Left lung (tissue), 10 donors: ENCODE data around the gene ELF1. TPM values are rescaled to one million over a fixed set of nuclear protein-coding genes. Genes with fewer than 3 reads are reported as not detected.
A peak's percentile ranks its signal among the peaks of the same experiment; 100 is the strongest.

ENCODE experiments used
- ATAC-seq: fragments of 200-7000 bp; cut with Tn5 transposase; one replicate; pipeline ENCODE4 v1.9.1; 2020; ENCODE audit warnings: moderate library complexity
- DNase-seq, 4 donors: peaks; one replicate each; pipeline ENCODE4 v3.0.0-alpha.2; 2013 to 2020
- H3K27ac ChIP-seq, 2 donors: fragments of 200-600 bp; sonication (generic) in 1 of 2; one replicate each; pipeline versions ENCODE4 v1.5.0 to v1.8.0; 2020 to 2021
- H3K27me3 ChIP-seq, 2 donors: fragments of 200-600 bp; sonication (generic) in 1 of 2; one replicate each; pipeline versions ENCODE4 v1.5.0 to v1.8.0; 2020 to 2021
- H3K36me3 ChIP-seq, 2 donors: fragments of 200-600 bp; sonication (generic) in 1 of 2; one replicate each; pipeline versions ENCODE4 v1.5.0 to v1.8.0; 2020 to 2021
- H3K4me1 ChIP-seq, 2 donors: fragments of 200-600 bp; one replicate each; pipeline ENCODE4 v1.8.0; 2021
- H3K4me3 ChIP-seq, 2 donors: fragments of 200-600 bp; sonication (generic) in 1 of 2; one replicate each; pipeline versions ENCODE4 v1.5.0 to v1.8.0; 2020 to 2021; ENCODE audit warnings: mild to moderate bottlenecking in 1 of 2
- H3K9me3 ChIP-seq, 2 donors: fragments of 200-600 bp; sonication (generic) in 1 of 2; one replicate each; pipeline versions ENCODE4 v1.5.0 to v1.8.0; 2020 to 2021
- intact Hi-C, 2 donors: fragments of 100-400 bp; cut with DNase I; formaldehyde crosslinking; loops; one replicate each; pipeline versions ENCODE4 v1.11.2 to v1.14.2; 2022
- polyA plus RNA-seq, 6 donors: library from polyadenylated mRNA; unstranded; fragments of 120-200 nt; gene quantifications; one replicate each; pipeline ENCODE4 v1.2.1, GENCODE V29; 2013; ENCODE audit not compliant: insufficient read length in 6 of 6
- total RNA-seq, 2 donors: library from RNA; stranded (reverse); fragmentation: NEBNext Ultra II Directional; extraction: Animal tissue kit (Norgen Biotek cat#: 25700); gene quantifications; one replicate each; pipeline ENCODE4 v1.2.1, GENCODE V29; 2021
- TF ChIP-seq, protein P1 (sequence below), 2 donors: fragments of 200-600 bp; sonication (generic) in 1 of 2; IDR thresholded peaks; one replicate each; pipeline versions ENCODE4 v1.5.0 to v1.8.0; 2021; ENCODE audit warnings: antibody characterized with exemption in 2 of 2
- donor health status: DM: no; HTN: yes; CAD: no.
- donor health status: DM: no; HTN: no; CAD: no.

ELF1 gene
- total and polyA plus RNA-seq, 8 donors = 46.6 to 84.6 (median 52.6) TPM

DNA sequence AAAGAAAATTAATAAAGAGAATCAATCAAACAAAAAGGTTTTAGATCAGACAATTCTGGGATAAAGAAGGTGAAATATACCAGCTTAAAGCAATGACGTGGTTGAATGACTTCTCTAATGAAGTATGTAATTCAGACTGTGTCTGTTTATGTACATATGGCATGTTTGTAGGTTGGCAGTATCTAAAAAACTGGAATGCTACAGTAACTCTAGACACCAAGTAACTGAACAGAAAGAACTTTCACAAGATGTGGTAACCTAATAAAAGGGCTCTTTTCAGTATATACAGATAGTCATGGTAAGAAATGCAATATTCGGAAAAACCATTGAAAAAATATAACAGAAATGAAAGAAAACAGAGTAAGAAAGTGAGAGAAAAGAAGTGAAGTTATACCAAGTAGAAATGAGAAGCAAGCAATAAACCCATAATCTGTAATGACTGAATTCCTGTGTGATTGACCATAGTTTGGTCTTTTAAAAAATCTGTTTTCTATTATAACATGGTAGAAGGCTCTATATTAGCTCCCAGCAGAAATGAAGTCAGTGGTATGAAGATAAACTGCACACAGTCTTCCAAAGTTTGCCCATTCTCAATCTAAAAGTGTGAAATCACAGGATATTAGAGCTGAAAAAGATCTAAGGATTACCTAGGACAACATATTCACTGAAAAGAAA is 31.4 kb downstream of the ELF1 start:
- DNase-seq (no peak), ATAC-seq (no peak)
- H3K27me3 ChIP-seq = no peaks in the 10 kb centered on the region
- no peaks in the 10 kb centered on the region for H3K9me3 ChIP-seq
- no peak overlapping the region for H3K4me3 ChIP-seq
- TF ChIP-seq, protein P1, sequence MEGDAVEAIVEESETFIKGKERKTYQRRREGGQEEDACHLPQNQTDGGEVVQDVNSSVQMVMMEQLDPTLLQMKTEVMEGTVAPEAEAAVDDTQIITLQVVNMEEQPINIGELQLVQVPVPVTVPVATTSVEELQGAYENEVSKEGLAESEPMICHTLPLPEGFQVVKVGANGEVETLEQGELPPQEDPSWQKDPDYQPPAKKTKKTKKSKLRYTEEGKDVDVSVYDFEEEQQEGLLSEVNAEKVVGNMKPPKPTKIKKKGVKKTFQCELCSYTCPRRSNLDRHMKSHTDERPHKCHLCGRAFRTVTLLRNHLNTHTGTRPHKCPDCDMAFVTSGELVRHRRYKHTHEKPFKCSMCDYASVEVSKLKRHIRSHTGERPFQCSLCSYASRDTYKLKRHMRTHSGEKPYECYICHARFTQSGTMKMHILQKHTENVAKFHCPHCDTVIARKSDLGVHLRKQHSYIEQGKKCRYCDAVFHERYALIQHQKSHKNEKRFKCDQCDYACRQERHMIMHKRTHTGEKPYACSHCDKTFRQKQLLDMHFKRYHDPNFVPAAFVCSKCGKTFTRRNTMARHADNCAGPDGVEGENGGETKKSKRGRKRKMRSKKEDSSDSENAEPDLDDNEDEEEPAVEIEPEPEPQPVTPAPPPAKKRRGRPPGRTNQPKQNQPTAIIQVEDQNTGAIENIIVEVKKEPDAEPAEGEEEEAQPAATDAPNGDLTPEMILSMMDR (IDR thresholded peaks at IDR 0.05) = no peak
- intact Hi-C loops = no loop called here
- no peaks in the 10 kb centered on the region for H3K36me3 ChIP-seq
- peak overlapping the region in 1 of 2 donors; percentile 31 for H3K27ac ChIP-seq
- peaks cover 21 to 81% of the 10 kb centered on the region in 2 donors for H3K4me1 ChIP-seq

DNA sequence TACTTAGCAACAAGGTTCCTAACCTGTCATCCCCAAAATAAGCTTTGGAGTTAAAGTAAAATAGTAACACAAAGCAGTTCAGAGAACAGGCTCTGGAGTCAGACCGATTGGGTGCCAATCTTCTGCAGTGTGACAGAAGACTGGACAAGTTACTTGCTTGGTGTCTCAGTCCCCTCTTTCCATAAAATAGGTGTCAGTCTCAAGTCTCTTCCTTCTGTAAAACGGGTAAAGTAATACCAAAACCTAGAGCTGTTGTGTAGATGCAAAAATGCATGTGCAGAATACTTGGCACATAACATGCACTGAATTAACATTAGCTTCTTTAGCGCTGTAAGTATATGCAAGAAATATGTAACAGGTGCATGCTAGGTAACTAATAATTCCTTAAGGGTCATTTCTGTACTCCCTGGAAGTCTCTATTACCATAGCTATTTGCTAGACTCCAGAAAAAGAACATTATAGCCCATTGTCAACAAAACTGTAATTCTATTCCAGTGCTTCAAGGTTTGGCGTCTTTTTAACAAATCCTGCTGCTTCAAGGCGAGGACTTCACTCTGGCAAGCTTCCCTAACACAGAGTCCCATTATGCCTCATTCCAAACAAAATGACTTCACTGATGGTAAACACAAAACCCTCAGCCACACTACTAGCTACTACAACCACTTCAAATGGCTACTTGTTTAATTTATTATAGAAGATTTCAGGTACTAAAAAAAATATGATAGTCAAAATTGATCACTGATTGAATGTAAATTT is 32.8 kb downstream of the ELF1 start:
- Histone ChIP-seq H3K27me3 (no peaks in the 10 kb centered on the region), H3K27ac (peak overlapping the region; percentile 51 to 90), H3K9me3 (no peaks in the 10 kb centered on the region), H3K36me3 (no peaks in the 10 kb centered on the region), H3K4me3 (no peak overlapping the region), H3K4me1 (peaks cover 21 to 79% of the 10 kb centered on the region in 2 donors)
- intact Hi-C loops = no loop called here
- TF ChIP-seq, protein P1 (IDR thresholded peaks at IDR 0.05) = no peak
- peak; percentile 78 for ATAC-seq
- DNase-seq = peak in 1 of 4 donors; percentile 69

DNA sequence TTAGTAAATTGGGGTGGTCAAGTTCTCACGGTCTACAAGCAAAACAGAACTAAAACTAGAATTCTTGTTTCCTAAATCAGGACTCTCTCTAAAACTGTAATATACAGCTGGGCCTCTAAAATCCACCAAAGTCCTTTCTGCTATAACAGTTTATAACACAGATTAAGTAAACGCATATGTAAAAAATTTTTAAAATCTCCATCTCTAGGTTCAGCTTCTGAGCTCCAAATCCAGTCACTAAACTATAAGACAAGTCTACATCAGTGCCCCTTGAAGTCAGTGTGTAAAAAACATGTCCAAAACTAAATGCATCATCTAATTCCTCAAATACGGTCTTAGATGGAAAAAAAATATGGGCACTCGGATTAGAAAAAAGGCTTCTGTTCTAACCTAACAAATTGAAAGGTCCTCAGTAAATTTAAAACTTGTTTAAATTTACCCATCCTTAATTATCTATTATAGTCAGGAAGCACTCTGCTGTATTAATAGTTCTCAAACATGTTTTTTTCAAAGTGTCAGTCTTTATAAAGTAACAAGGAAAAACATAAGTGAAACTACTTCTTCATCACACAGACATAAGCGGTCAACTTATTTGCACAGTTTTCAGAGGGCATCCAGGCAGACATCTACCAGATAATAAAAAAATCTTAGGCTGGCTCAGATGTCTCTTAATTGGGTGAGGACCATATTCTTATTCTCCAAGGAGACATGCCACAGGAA is 33.6 kb downstream of the ELF1 start:
- TF ChIP-seq, protein P1 (IDR thresholded peaks at IDR 0.05) = no peak
- Histone ChIP-seq H3K4me3 (no peak overlapping the region), H3K27ac (peak overlapping the region; percentile 86 to 90), H3K4me1 (peaks cover 21 to 79% of the 10 kb centered on the region in 2 donors), H3K9me3 (no peaks in the 10 kb centered on the region), H3K36me3 (peaks cover 0 to 5% of the 10 kb centered on the region in 2 donors), H3K27me3 (no peaks in the 10 kb centered on the region)
- ATAC-seq (no peak), DNase-seq (no peak)
- intact Hi-C loops = no loop called here

DNA sequence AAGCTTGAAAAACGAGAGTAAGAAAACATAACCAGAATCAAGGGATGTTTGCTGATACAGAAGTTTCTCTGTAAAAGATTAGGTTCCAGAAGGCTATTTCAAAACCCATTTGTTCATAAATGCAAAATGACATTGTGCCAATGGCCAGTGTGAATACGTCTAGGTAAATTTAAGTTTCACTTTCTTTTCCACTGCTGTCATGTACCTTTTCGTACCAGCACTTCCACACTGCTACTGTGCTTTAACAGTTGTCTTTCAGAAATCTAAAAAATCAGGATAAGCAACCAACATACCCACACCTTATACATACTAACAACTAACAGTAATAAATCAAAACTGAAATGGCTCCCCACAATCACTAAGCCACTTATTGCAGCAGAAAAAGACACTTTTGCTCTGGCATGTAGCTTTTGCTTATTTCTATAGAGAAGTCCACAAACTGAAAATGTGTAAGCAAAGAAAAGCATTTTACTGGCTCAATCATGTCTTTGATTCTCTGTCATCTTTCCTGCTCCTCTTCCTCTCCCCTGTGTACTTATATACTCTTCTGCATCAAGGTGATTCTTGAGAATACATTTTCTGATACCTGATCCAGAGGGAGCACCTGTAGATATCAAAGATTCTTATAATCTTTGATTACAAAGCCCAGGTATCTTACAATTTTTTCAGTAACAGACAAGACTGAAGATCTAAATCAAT is 34.3 kb downstream of the ELF1 start:
- peaks cover 21 to 81% of the 10 kb centered on the region in 2 donors for H3K4me1 ChIP-seq
- TF ChIP-seq, protein P1 (IDR thresholded peaks at IDR 0.05) = no peak
- peaks cover 0 to 7% of the 10 kb centered on the region in 2 donors for H3K36me3 ChIP-seq
- peak overlapping the region in 1 of 2 donors; percentile 16 for H3K4me3 ChIP-seq
- peak; percentile 46 for ATAC-seq
- intact Hi-C loops = no loop called here
- H3K9me3 ChIP-seq = no peaks in the 10 kb centered on the region
- no peak for DNase-seq
- no peaks in the 10 kb centered on the region for H3K27me3 ChIP-seq
- H3K27ac ChIP-seq = peak overlapping the region; percentile 86 to 90
